Spleen (tissue), 11 donors: ENCODE data around the gene PLCG2. TPM values are rescaled to one million over a fixed set of nuclear protein-coding genes. Genes with fewer than 3 reads are reported as not detected.
A peak's percentile ranks its signal among the peaks of the same experiment; 100 is the strongest.
"Not testable (repeated sequence)": the region's sequence is repeated elsewhere in the genome, so short reads cannot be mapped to it uniquely, and the experiment has no call there.

Experiments used
- DNase-seq: peaks from one replicate; pipeline ENCODE4 v3.0.0-alpha.2; 2020
- H3K27ac ChIP-seq, 8 donors: fragments of 200-600 bp; sonication (generic) in 7 of 8; 1 replicate in 4 of 8; 2 replicates in 4 of 8; pipeline versions ENCODE4 v1.5.0 to v1.8.0; 2016 to 2021; ENCODE audit warnings: inconsistent platforms in 4 of 8, mild to moderate bottlenecking in 4 of 8, moderate library complexity in 1 of 8
- H3K27me3 ChIP-seq, 7 donors: fragments of 200-600 bp; sonication (generic) in 6 of 7; replicated peaks in 1 of 7; 1 replicate in 4 of 7; 2 replicates in 3 of 7; pipeline versions ENCODE4 v1.5.0 to v1.8.0; 2016 to 2021; ENCODE audit warnings: inconsistent platforms in 3 of 7, mild to moderate bottlenecking in 1 of 7
- H3K36me3 ChIP-seq, 6 donors: fragments of 200-600 bp; sonication (generic) in 5 of 6; 1 replicate in 4 of 6; 2 replicates in 2 of 6; pipeline versions ENCODE4 v1.5.0 to v1.8.0; 2016 to 2021; ENCODE audit warnings: inconsistent platforms in 2 of 6
- H3K4me1 ChIP-seq, 6 donors: fragments of 200-600 bp; sonication (generic) in 5 of 6; 1 replicate in 3 of 6; 2 replicates in 3 of 6; pipeline versions ENCODE4 v1.5.0 to v1.8.0; 2016 to 2021; ENCODE audit warnings: inconsistent platforms in 3 of 6
- H3K4me3 ChIP-seq, 8 donors: fragments of 200-600 bp; sonication (generic) in 7 of 8; 1 replicate in 4 of 8; 2 replicates in 4 of 8; pipeline versions ENCODE4 v1.5.0 to v1.8.0; 2016 to 2021; ENCODE audit warnings: inconsistent platforms in 4 of 8, mild to moderate bottlenecking in 4 of 8, moderate library complexity in 2 of 8
- H3K9me3 ChIP-seq, 8 donors: fragments of 200-600 bp; sonication (generic) in 7 of 8; 1 replicate in 4 of 8; 2 replicates in 4 of 8; pipeline versions ENCODE4 v1.5.0 to v1.8.0; 2016 to 2021; ENCODE audit warnings: inconsistent platforms in 4 of 8
- POLR2A ChIP-seq, 3 donors: fragments of 450-650 bp; IDR thresholded peaks; one replicate each; pipeline ENCODE4 v1.5.1; 2017; ENCODE audit warnings: antibody characterized with exemption in 3 of 3, mild to moderate bottlenecking in 1 of 3
- POLR2AphosphoS5 ChIP-seq, 3 donors: sonication (generic); formaldehyde crosslinking; IDR thresholded peaks; one replicate each; pipeline ENCODE4 v1.5.1; 2017; ENCODE audit warnings: antibody characterized with exemption in 3 of 3
- WGBS, 5 donors: extraction: QIAGEN DNeasy Blood & Tissue Kit in 3 of 5; methylation state at CpG; one replicate each; pipeline versions ENCODE4 v1.1.5 to v1.1.7; 2013 to 2018; 5-methylcytosine and 5-hydroxymethylcytosine counted together
- intact Hi-C: fragments of 100-400 bp; cut with DNase I; formaldehyde crosslinking; loops from one replicate; pipeline ENCODE4 v1.15.0; 2023; ENCODE audit warnings: low total_unique reads
- polyA plus RNA-seq, 3 donors: library from polyadenylated mRNA; stranded (reverse); fragments of 200-250 nt; gene quantifications; one replicate each; pipeline ENCODE4 v1.2.1, GENCODE V29; 2013
- total RNA-seq, 7 donors: library from RNA; depleted of rRNA in 3 of 7; stranded (reverse); fragments of >200 nt in 3 of 7; fragmentation: NEBNext Ultra II Directional in 4 of 7; extraction: Animal tissue kit (Norgen Biotek cat#: 25700) in 4 of 7; gene quantifications; one replicate each; pipeline versions ENCODE4 v1.1.0 to v1.2.1, GENCODE V29; 2016 to 2021
- TF ChIP-seq, protein P1 (sequence below), 11 experiments: fragments of 200-600 bp in 7 of 11; fragments of 450-650 bp in 4 of 11; sonication (generic) in 4 of 11; IDR thresholded peaks in 8 of 11; conservative IDR thresholded peaks in 3 of 11; 1 replicate in 7 of 11; 2 replicates in 4 of 11; pipeline versions ENCODE4 v1.4.0 to v1.8.0; 2016 to 2021; ENCODE audit warnings: antibody characterized with exemption in 11 of 11, inconsistent platforms in 4 of 11, mild to moderate bottlenecking in 1 of 11
- donor health status: healthy with polysubstance abuse.
- donor health status: DM: no; HTN: no; CAD: no; lungs with moderate emphysema.
- donor health status: DM: no; HTN: no; CAD: no.
- donor health status: Bipolar disorder and iron deficiency.
- donor health status: healthy.
- donor health status: DM: no; HTN: no; CAD: no.
- donor health status: DM: yes; HTN: yes; CAD: no.

PLCG2 gene
- total and polyA plus RNA-seq, 10 donors = 57.1 to 277 (median 145) TPM

DNA sequence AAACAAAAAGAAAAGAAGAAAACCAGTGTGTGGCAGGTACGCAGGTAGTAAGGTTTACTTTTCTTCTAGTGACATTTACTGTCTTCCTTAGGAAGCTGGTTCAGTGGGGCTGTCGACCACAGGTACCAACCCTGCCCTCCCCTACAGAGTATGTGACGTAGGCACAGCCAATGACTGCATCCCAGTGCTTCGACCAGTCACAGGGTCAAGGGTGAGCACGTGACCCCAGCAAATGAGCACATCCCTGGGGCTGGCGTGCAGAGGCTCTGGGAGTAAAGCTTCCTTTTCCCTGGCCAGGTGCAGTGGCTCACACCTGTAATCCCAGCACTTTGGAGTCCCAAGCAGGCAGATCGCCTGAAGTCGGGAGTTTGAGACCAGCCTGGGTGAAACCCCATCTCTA, 38.9 kb upstream of the PLCG2 start:
- TF ChIP-seq, protein P1, sequence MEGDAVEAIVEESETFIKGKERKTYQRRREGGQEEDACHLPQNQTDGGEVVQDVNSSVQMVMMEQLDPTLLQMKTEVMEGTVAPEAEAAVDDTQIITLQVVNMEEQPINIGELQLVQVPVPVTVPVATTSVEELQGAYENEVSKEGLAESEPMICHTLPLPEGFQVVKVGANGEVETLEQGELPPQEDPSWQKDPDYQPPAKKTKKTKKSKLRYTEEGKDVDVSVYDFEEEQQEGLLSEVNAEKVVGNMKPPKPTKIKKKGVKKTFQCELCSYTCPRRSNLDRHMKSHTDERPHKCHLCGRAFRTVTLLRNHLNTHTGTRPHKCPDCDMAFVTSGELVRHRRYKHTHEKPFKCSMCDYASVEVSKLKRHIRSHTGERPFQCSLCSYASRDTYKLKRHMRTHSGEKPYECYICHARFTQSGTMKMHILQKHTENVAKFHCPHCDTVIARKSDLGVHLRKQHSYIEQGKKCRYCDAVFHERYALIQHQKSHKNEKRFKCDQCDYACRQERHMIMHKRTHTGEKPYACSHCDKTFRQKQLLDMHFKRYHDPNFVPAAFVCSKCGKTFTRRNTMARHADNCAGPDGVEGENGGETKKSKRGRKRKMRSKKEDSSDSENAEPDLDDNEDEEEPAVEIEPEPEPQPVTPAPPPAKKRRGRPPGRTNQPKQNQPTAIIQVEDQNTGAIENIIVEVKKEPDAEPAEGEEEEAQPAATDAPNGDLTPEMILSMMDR (IDR thresholded peaks at IDR 0.05 in 8 of 11, conservative IDR thresholded peaks at IDR 0.05 in 3 of 11) = no peak
- TF ChIP-seq POLR2A (IDR thresholded peaks at IDR 0.05) (no peak), POLR2AphosphoS5 (IDR thresholded peaks at IDR 0.05) (peak in 1 of 3 donors; percentile 31)
- Histone ChIP-seq H3K4me3 (peak overlapping the region in 1 of 8 donors; percentile 35), H3K4me1 (peaks cover 14 to 61% (median 39%) of the 10 kb centered on the region in 6 donors), H3K27ac (peak overlapping the region in 7 of 8 donors; percentile 9 to 92 (median 85)), H3K27me3 (no peaks in the 10 kb centered on the region), H3K9me3 (no peaks in the 10 kb centered on the region), H3K36me3 (no peaks in the 10 kb centered on the region)
- WGBS, 5 donors = 63 to 66% (median 64%) methylated on average over 8 of the region's 8 CpGs
- peak; percentile 82 for DNase-seq
- intact Hi-C loops = no loop called here

DNA sequence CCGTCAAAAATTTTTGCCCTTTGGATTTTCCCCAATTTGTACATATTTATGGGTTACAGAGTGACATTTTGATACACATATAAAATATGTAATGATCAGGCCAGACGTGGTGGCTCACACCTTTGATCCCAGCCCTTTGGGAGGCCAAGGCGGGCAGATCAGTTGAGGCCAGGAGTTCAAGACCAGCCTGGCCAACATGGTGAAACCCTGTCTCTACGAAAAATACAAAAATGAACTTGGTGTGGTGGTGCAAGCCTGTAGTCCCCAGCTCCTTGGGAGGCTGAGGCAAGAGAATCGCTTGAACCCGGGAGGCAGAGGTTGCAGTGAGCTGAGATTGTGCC, 37.7 kb upstream of the PLCG2 start:
- WGBS, 5 donors = 71 to 93% (median 89%) methylated on average over 6 of the region's 6 CpGs

DNA sequence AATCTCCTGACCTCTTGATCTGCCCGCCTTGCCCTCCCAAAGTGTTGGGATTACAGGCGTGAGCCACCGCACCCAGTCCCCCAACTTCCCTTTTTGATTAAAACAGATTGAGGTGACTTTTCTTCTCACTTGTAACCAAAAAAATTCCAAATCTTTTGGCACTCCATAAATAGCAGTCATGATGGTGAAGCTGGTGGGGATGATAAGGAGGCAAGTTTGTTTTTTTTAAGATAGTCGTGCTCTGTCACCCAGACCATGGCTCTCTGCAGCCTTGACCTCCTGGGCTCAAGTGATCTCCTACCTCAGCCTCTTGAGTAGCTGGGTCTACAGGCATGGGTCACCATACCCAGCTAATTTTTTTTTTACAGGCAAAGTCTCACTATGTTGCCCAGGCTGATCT, 34.7 kb upstream of the PLCG2 start:
- peaks cover 15 to 78% (median 40%) of the 10 kb centered on the region in 6 donors for H3K4me1 ChIP-seq
- no peaks in the 10 kb centered on the region for H3K9me3 ChIP-seq
- WGBS, 5 donors = 48 to 84% (median 70%) methylated on average over 4 of the region's 4 CpGs
- no peak overlapping the region for H3K4me3 ChIP-seq
- no peaks in the 10 kb centered on the region for H3K36me3 ChIP-seq
- no peak for DNase-seq
- no peak overlapping the region for H3K27ac ChIP-seq
- H3K27me3 ChIP-seq = no peaks in the 10 kb centered on the region
- TF ChIP-seq POLR2A (IDR thresholded peaks at IDR 0.05) (no peak), POLR2AphosphoS5 (IDR thresholded peaks at IDR 0.05) (no peak)
- TF ChIP-seq, protein P1 (IDR thresholded peaks at IDR 0.05 in 8 of 11, conservative IDR thresholded peaks at IDR 0.05 in 3 of 11) = no peak
- intact Hi-C loops = no loop called here

More for the DNA sequence above, 37.7 kb upstream of the PLCG2 start:
- H3K27ac ChIP-seq = peak overlapping the region in 4 of 8 donors; percentile 85 to 92 (median 90)
- H3K36me3 ChIP-seq, H3K9me3 ChIP-seq, H3K27me3 ChIP-seq, intact Hi-C loops, H3K4me3 ChIP-seq: not testable (repeated sequence)
- DNase-seq = peak; percentile 52
- peaks cover 19 to 73% (median 50%) of the 10 kb centered on the region in 6 donors for H3K4me1 ChIP-seq

DNA sequence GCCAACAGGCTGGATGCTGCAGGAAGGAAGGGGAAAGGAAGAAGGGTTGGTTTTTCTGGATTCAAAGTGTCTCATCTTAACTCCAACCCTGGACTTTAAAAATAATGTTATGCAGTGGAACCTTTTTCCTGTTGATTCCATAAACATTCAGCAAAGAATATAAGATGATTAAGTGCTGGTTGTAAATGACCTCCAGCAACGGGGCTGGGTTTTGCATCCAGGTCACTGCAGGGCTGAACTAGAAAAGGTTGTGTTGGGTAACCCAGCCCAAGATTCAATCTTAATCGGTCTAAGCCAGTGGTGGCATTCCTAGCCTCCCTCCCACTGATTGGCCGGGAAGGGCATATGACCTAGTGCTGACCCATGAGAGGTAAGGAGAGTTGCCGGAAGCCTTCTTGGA, 34.2 kb upstream of the PLCG2 start:
- no peaks in the 10 kb centered on the region for H3K36me3 ChIP-seq
- H3K27ac ChIP-seq = no peak overlapping the region
- 85 to 93% (median 88%) methylated on average over 4 of the region's 4 CpGs for WGBS, 5 donors
- no peak overlapping the region for H3K4me3 ChIP-seq
- TF ChIP-seq POLR2AphosphoS5 (IDR thresholded peaks at IDR 0.05) (no peak), POLR2A (IDR thresholded peaks at IDR 0.05) (no peak)
- TF ChIP-seq, protein P1 (IDR thresholded peaks at IDR 0.05 in 8 of 11, conservative IDR thresholded peaks at IDR 0.05 in 3 of 11) = no peak
- H3K9me3 ChIP-seq = no peaks in the 10 kb centered on the region
- peaks cover 15 to 78% (median 36%) of the 10 kb centered on the region in 6 donors for H3K4me1 ChIP-seq
- no peaks in the 10 kb centered on the region for H3K27me3 ChIP-seq
- intact Hi-C loops = no loop called here
- DNase-seq = no peak
